WTC11 (cell line): ENCODE results near the gene RAET1G. TPM values are rescaled to one million over a fixed set of nuclear protein-coding genes. Genes with fewer than 3 reads are reported as not detected.
"Not testable (repeated sequence)": the region's sequence is repeated elsewhere in the genome, so short reads cannot be mapped to it uniquely, and the experiment has no call there.

Source experiments
- ATAC-seq: fragments of 200-7000 bp; cut with Tn5 transposase; 2 replicates; pipeline ENCODE4 v1.10.0; 2021; ENCODE audit warnings: mild to moderate bottlenecking, moderate library complexity
- CTCF ChIA-PET: fragments of 300-600 bp; sonication (Branson Sonifier 250); formaldehyde crosslinking; loops from one replicate; lab custom pipeline; 2021; ENCODE audit warnings: antibody characterized with exemption; lab: Charles Lee
- POLR2A ChIA-PET: fragments of 350-600 bp; sonication (Branson Sonifier 250); formaldehyde crosslinking; loops from one replicate; lab custom pipeline; 2021; ENCODE audit warnings: antibody characterized with exemption; lab: Charles Lee
- DNase-seq: peaks from one replicate; pipeline ENCODE4 v3.0.0; 2021; ENCODE audit warnings: low spot score
- H3K27ac Mint-ChIP-seq: 2 replicates; pipeline ENCODE4 v1.8.0; 2021; ENCODE audit warnings: mixed read lengths
- H3K27me3 Mint-ChIP-seq: 2 replicates; pipeline ENCODE4 v1.8.0; 2021; ENCODE audit warnings: low read depth, mild to moderate bottlenecking, moderate library complexity, mixed read lengths
- H3K36me3 Mint-ChIP-seq: 2 replicates; pipeline ENCODE4 v1.8.0; 2021; ENCODE audit warnings: mixed read lengths
- H3K4me1 Mint-ChIP-seq: 2 replicates; pipeline ENCODE4 v1.8.0; 2022; ENCODE audit warnings: mixed read lengths
- H3K4me3 Mint-ChIP-seq: 2 replicates; pipeline ENCODE4 v1.8.0; 2021; ENCODE audit warnings: mild to moderate bottlenecking, moderate library complexity, mixed read lengths
- H3K9me3 Mint-ChIP-seq: 2 replicates; pipeline ENCODE4 v1.8.0; 2021; ENCODE audit warnings: mixed read lengths
- CREM ChIP-seq: sonication (generic); formaldehyde crosslinking; IDR thresholded peaks from 2 replicates; pipeline ENCODE4 v1.8.1; 2022; ENCODE audit warnings: mild to moderate bottlenecking, missing genetic modification reagents, moderate library complexity
- FOXJ3 ChIP-seq: sonication (generic); formaldehyde crosslinking; IDR thresholded peaks from 2 replicates; pipeline ENCODE4 v1.9.0; 2021; ENCODE audit warnings: missing genetic modification reagents, mild to moderate bottlenecking, borderline replicate concordance
- HMGA2 ChIP-seq: fragments of 250-450 bp; sonication (Bioruptor Pico); IDR thresholded peaks from 2 replicates; pipeline ENCODE4 v1.4.0; 2021; ENCODE audit warnings: mild to moderate bottlenecking, moderate library complexity
- JAZF1 ChIP-seq: fragments of 250-450 bp; sonication (Bioruptor Pico); IDR thresholded peaks from 2 replicates; pipeline ENCODE4 v1.9.0; 2021; ENCODE audit warnings: moderate library complexity, mild to moderate bottlenecking, inconsistent platforms
- JUN ChIP-seq: sonication (generic); formaldehyde crosslinking; IDR thresholded peaks from 2 replicates; pipeline ENCODE4 v1.8.0; 2023; ENCODE audit warnings: mild to moderate bottlenecking, missing genetic modification reagents
- NR2C2 ChIP-seq: sonication (generic); formaldehyde crosslinking; IDR thresholded peaks from 2 replicates; pipeline ENCODE4 v1.8.0; 2022; ENCODE audit warnings: mild to moderate bottlenecking, missing genetic modification reagents
- OVOL2 ChIP-seq: fragments of 250-450 bp; sonication (Bioruptor Pico); IDR thresholded peaks from 2 replicates; pipeline ENCODE4 v1.9.0; 2021; ENCODE audit warnings: mild to moderate bottlenecking, borderline replicate concordance
- PRRX2 ChIP-seq: fragments of 250-450 bp; sonication (Bioruptor Pico); IDR thresholded peaks from 2 replicates; pipeline ENCODE4 v1.8.0; 2021; ENCODE audit warnings: mild to moderate bottlenecking
- SMAD4 ChIP-seq: sonication (generic); formaldehyde crosslinking; IDR thresholded peaks from 2 replicates; pipeline ENCODE4 v1.8.0; 2022; ENCODE audit warnings: mild to moderate bottlenecking, missing genetic modification reagents
- SOX15 ChIP-seq: fragments of 250-450 bp; sonication (Bioruptor Pico); IDR thresholded peaks from 2 replicates; pipeline ENCODE4 v1.9.0; 2021; ENCODE audit warnings: mild to moderate bottlenecking
- ZBTB21 ChIP-seq: sonication (generic); formaldehyde crosslinking; IDR thresholded peaks from 2 replicates; pipeline ENCODE4 v1.8.1; 2023; ENCODE audit warnings: mild to moderate bottlenecking, missing genetic modification reagents, borderline replicate concordance
- ZNF396 ChIP-seq: fragments of 250-450 bp; sonication (Bioruptor Pico); IDR thresholded peaks from 2 replicates; pipeline ENCODE4 v1.8.0; 2021; ENCODE audit warnings: mild to moderate bottlenecking, moderate library complexity, borderline replicate concordance
- ZNF416 ChIP-seq: fragments of 250-450 bp; sonication (Bioruptor Pico); IDR thresholded peaks from 2 replicates; pipeline ENCODE4 v1.9.0; 2021; ENCODE audit warnings: mild to moderate bottlenecking, inconsistent platforms
- ZNF423 ChIP-seq: fragments of 250-450 bp; sonication (Bioruptor Pico); IDR thresholded peaks from 2 replicates; pipeline ENCODE4 v2.1.2; 2022; ENCODE audit warnings: mild to moderate bottlenecking, moderate library complexity
- total RNA-seq: library from RNA; stranded (reverse); gene quantifications from 3 replicates; pipeline ENCODE4 v1.2.3, GENCODE V29; 2021
- TF ChIP-seq, protein P1 (sequence below): sonication (generic); formaldehyde crosslinking; IDR thresholded peaks from 2 replicates; pipeline ENCODE4 v1.8.0; 2023; ENCODE audit warnings: mild to moderate bottlenecking, missing genetic modification reagents
- TF ChIP-seq, protein P2 (sequence below): sonication (generic); formaldehyde crosslinking; IDR thresholded peaks from 2 replicates; pipeline ENCODE4 v1.8.0; 2023; ENCODE audit warnings: missing genetic modification reagents
- TF ChIP-seq, protein P3 (sequence below): fragments of 250-450 bp; sonication (Bioruptor Pico); IDR thresholded peaks from 2 replicates; pipeline ENCODE4 v2.1.2; 2022; ENCODE audit warnings: mild to moderate bottlenecking, moderate library complexity
- TF ChIP-seq, protein P4 (sequence below): fragments of 250-450 bp; sonication (Bioruptor Pico); IDR thresholded peaks from 2 replicates; pipeline ENCODE4 v1.8.0; 2021; ENCODE audit warnings: mild to moderate bottlenecking
- TF ChIP-seq, protein P5 (sequence below): fragments of 250-450 bp; sonication (Bioruptor Pico); IDR thresholded peaks from 2 replicates; pipeline ENCODE4 v1.9.0; 2021; ENCODE audit warnings: mild to moderate bottlenecking
- TF ChIP-seq, protein P6 (sequence below): sonication (generic); formaldehyde crosslinking; IDR thresholded peaks from 2 replicates; pipeline ENCODE4 v1.8.1; 2023; ENCODE audit warnings: mild to moderate bottlenecking, missing genetic modification reagents, moderate library complexity

RAET1G gene
- total RNA-seq, 1 experiment from 2014 or later, result not detected

DNA sequence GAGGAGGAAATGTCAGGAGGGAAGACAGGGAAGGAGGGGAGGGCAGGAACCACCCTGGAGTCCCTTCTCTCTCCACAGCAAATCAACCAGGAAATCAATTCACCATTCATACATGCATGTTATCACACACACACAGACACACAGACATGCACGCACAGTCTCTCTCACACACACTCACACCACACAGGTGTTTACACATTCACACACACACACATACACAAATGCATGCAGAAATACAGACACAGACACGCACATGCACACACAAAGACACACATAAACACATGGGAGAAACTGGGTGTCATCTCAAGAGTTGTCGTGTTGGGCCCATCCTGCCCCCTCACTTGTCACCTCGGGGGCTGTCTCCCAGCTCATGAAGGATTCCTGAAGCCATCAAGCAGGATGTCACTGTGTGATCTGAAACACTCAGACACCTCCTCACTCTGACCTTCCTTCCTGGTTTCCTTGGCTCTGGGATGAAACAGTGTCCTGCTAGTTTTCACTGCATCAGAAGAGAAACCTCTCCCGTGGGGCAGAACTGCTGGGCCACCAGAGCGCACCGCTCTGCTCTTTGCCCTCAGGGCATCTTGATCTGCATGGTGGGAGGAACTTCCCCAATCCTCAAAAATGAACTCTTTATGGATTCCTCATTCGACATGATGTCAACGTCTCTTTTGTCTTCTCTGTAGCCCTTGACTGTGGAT is 9.2 kb downstream of the RAET1G start (continued):
- TF ChIP-seq ZNF396 (CRISPR knock-in tag) (no peak), PRRX2 (CRISPR knock-in tag) (no peak), SOX15 (no peak)

DNA sequence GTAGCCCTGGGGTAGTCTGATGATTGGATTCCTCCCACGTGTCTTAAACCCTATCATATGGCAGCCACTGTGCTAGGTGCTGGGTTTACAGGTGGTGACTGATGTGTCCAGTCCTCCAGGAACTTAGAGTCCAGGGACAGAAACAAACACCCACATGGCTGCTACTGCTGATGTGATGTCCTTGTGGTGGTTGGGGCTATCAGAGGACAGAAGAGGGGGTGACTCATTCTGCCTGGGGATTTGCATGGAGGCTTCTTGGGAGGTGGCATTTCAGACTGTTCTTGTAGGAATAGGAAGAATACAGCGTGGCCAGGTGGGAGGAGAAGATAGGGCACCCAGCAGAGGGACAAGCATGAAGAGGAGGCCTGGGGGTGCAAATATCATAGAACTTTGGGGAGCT is 9.8 kb downstream of the RAET1G start:
- Mint-ChIP-seq H3K4me1 (no peaks in the 10 kb centered on the region), H3K9me3 (peaks cover 26% of the 10 kb centered on the region), H3K4me3 (no peak overlapping the region), H3K36me3 (peaks cover 12% of the 10 kb centered on the region), H3K27ac (no peak overlapping the region), H3K27me3 (peaks cover 41% of the 10 kb centered on the region)
- ChIA-PET POLR2A (no interaction called here), CTCF (no interaction called here)
- DNase-seq (no peak), ATAC-seq (no peak)
- no peak for TF ChIP-seq CREM (CRISPR knock-in tag)

DNA sequence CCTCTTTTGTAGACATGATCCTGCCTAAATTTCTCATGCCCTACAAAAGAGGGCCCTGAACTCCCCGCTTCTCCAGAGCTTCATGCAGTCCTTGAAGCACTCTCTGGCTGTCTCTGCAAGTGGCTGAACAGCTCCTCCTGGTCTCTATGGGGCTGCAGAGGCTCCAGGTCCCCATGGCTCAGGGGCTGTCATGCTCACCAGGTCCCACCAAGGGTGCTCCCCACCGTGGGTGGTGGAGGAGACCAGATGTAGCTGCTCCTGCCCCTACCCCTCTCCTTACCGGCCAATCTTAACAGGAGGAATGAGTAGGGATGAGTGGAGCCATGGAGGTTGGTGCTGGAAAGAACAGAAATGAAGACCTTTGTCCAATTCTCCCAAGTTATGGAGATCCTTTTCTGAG is 10.2 kb downstream of the RAET1G start:
- H3K4me1 Mint-ChIP-seq, H3K27ac Mint-ChIP-seq, CTCF ChIA-PET, H3K4me3 Mint-ChIP-seq, ATAC-seq, POLR2A ChIA-PET, DNase-seq: not testable (repeated sequence)
- Mint-ChIP-seq H3K27me3 (peaks cover 43% of the 10 kb centered on the region), H3K9me3 (peaks cover 30% of the 10 kb centered on the region), H3K36me3 (peaks cover 16% of the 10 kb centered on the region)

DNA sequence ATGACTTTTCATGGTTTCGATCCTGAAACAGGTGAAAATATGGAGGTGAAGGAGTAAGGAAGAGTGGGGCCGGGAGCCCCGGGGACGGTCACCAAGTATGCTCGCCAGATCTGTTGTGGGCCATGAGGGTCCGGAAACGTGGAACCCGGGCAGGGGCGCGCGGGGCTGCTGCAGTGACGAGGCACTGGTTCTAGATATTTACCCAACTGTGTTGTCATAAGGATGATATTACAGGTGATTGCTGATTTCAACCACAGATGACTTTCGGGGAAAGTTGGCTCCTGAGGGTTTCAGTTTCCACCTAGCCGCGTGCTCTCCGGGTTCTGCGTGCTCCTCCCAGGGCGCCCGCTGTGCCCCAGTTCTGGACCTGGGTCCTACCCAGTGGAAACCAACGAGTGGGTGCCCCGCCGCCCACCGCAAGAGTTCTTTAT is 12.2 kb downstream of the RAET1G start:
- no peak overlapping the region for H3K4me3 Mint-ChIP-seq
- H3K36me3 Mint-ChIP-seq, result peaks cover 16% of the 10 kb centered on the region
- H3K27me3 Mint-ChIP-seq, result peaks cover 43% of the 10 kb centered on the region
- no peak for ATAC-seq
- no peaks in the 10 kb centered on the region for H3K4me1 Mint-ChIP-seq
- DNase-seq, result no peak
- peaks cover 43% of the 10 kb centered on the region for H3K9me3 Mint-ChIP-seq
- no peak overlapping the region for H3K27ac Mint-ChIP-seq
- POLR2A ChIA-PET, result no interaction called here
- CTCF ChIA-PET, result no interaction called here
- TF ChIP-seq, protein P1, sequence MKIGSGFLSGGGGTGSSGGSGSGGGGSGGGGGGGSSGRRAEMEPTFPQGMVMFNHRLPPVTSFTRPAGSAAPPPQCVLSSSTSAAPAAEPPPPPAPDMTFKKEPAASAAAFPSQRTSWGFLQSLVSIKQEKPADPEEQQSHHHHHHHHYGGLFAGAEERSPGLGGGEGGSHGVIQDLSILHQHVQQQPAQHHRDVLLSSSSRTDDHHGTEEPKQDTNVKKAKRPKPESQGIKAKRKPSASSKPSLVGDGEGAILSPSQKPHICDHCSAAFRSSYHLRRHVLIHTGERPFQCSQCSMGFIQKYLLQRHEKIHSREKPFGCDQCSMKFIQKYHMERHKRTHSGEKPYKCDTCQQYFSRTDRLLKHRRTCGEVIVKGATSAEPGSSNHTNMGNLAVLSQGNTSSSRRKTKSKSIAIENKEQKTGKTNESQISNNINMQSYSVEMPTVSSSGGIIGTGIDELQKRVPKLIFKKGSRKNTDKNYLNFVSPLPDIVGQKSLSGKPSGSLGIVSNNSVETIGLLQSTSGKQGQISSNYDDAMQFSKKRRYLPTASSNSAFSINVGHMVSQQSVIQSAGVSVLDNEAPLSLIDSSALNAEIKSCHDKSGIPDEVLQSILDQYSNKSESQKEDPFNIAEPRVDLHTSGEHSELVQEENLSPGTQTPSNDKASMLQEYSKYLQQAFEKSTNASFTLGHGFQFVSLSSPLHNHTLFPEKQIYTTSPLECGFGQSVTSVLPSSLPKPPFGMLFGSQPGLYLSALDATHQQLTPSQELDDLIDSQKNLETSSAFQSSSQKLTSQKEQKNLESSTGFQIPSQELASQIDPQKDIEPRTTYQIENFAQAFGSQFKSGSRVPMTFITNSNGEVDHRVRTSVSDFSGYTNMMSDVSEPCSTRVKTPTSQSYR (CRISPR knock-in tag), result no peak
- TF ChIP-seq ZNF423 (CRISPR knock-in tag), result no peak
- TF ChIP-seq OVOL2, result no peak
- no peak for TF ChIP-seq FOXJ3
- TF ChIP-seq, protein P2, sequence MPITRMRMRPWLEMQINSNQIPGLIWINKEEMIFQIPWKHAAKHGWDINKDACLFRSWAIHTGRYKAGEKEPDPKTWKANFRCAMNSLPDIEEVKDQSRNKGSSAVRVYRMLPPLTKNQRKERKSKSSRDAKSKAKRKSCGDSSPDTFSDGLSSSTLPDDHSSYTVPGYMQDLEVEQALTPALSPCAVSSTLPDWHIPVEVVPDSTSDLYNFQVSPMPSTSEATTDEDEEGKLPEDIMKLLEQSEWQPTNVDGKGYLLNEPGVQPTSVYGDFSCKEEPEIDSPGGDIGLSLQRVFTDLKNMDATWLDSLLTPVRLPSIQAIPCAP (CRISPR knock-in tag), result no peak
- TF ChIP-seq HMGA2, result no peak
- TF ChIP-seq ZBTB21 (CRISPR knock-in tag), result no peak
- TF ChIP-seq JAZF1 (CRISPR knock-in tag), result no peak
- no peak for TF ChIP-seq SMAD4
- TF ChIP-seq SOX15, result no peak
- TF ChIP-seq JUN (CRISPR knock-in tag), result no peak
- TF ChIP-seq, protein P3, sequence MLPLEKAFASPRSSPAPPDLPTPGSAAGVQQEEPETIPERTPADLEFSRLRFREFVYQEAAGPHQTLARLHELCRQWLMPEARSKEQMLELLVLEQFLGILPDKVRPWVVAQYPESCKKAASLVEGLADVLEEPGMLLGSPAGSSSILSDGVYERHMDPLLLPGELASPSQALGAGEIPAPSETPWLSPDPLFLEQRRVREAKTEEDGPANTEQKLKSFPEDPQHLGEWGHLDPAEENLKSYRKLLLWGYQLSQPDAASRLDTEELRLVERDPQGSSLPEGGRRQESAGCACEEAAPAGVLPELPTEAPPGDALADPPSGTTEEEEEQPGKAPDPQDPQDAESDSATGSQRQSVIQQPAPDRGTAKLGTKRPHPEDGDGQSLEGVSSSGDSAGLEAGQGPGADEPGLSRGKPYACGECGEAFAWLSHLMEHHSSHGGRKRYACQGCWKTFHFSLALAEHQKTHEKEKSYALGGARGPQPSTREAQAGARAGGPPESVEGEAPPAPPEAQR (CRISPR knock-in tag), result no peak
- TF ChIP-seq, protein P4, sequence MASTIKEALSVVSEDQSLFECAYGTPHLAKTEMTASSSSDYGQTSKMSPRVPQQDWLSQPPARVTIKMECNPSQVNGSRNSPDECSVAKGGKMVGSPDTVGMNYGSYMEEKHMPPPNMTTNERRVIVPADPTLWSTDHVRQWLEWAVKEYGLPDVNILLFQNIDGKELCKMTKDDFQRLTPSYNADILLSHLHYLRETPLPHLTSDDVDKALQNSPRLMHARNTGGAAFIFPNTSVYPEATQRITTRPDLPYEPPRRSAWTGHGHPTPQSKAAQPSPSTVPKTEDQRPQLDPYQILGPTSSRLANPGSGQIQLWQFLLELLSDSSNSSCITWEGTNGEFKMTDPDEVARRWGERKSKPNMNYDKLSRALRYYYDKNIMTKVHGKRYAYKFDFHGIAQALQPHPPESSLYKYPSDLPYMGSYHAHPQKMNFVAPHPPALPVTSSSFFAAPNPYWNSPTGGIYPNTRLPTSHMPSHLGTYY (CRISPR knock-in tag), result no peak
- no peak for TF ChIP-seq NR2C2 (CRISPR knock-in tag)
- no peak for TF ChIP-seq ZNF416 (CRISPR knock-in tag)
- TF ChIP-seq, protein P5, sequence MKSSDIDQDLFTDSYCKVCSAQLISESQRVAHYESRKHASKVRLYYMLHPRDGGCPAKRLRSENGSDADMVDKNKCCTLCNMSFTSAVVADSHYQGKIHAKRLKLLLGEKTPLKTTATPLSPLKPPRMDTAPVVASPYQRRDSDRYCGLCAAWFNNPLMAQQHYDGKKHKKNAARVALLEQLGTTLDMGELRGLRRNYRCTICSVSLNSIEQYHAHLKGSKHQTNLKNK (CRISPR knock-in tag), result no peak
- TF ChIP-seq, protein P6, sequence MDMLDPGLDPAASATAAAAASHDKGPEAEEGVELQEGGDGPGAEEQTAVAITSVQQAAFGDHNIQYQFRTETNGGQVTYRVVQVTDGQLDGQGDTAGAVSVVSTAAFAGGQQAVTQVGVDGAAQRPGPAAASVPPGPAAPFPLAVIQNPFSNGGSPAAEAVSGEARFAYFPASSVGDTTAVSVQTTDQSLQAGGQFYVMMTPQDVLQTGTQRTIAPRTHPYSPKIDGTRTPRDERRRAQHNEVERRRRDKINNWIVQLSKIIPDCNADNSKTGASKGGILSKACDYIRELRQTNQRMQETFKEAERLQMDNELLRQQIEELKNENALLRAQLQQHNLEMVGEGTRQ (CRISPR knock-in tag), result no peak
